Ascending aorta (tissue), 2 donors: ENCODE results near the gene RIGI. TPM values are rescaled to one million over a fixed set of nuclear protein-coding genes. Genes with fewer than 3 reads are reported as not detected.

Experiments
- DNase-seq, 2 donors: peaks; one replicate each; pipeline ENCODE4 v3.0.0-alpha.2; 2019; ENCODE audit warnings: low spot score in 2 of 2
- H3K27ac ChIP-seq, 2 donors: fragments of 200-600 bp; sonication (generic); one replicate each; pipeline ENCODE4 v1.5.1; 2016 to 2017; ENCODE audit warnings: mild to moderate bottlenecking in 1 of 2
- H3K27me3 ChIP-seq: fragments of 200-600 bp; sonication (generic); one replicate; pipeline ENCODE4 v1.5.1; 2017
- H3K36me3 ChIP-seq, 2 donors: fragments of 200-600 bp; sonication (generic); one replicate each; pipeline ENCODE4 v1.5.1; 2016
- H3K4me1 ChIP-seq, 2 donors: fragments of 200-600 bp; sonication (generic); one replicate each; pipeline ENCODE4 v1.5.1; 2016 to 2017; ENCODE audit warnings: mild to moderate bottlenecking in 1 of 2
- H3K4me3 ChIP-seq, 2 donors: fragments of 200-600 bp; sonication (generic); one replicate each; pipeline ENCODE4 v1.5.1; 2016 to 2017; ENCODE audit warnings: mild to moderate bottlenecking in 1 of 2
- H3K9me3 ChIP-seq, 2 donors: fragments of 200-600 bp; sonication (generic); one replicate each; pipeline ENCODE4 v1.5.1; 2016
- intact Hi-C: fragments of 100-400 bp; cut with DNase I; formaldehyde crosslinking; loops from one replicate; pipeline ENCODE4 v1.15.1; 2023
- total RNA-seq: library from RNA; depleted of rRNA; stranded (reverse); fragments of >200 nt; gene quantifications from one replicate; pipeline ENCODE4 v1.1.0, GENCODE V29; 2016
- TF ChIP-seq, protein P1 (sequence below), 3 experiments: fragments of 200-600 bp in 2 of 3; fragments of 450-650 bp in 1 of 3; sonication (generic) in 2 of 3; IDR thresholded peaks; one replicate each; pipeline ENCODE4 v1.5.1; 2016 to 2019; ENCODE audit warnings: antibody characterized with exemption in 3 of 3, mild to moderate bottlenecking in 1 of 3, moderate library complexity in 1 of 3

RIGI gene
- total RNA-seq, 1 donor from 2014 or later, result 1.9 TPM

DNA sequence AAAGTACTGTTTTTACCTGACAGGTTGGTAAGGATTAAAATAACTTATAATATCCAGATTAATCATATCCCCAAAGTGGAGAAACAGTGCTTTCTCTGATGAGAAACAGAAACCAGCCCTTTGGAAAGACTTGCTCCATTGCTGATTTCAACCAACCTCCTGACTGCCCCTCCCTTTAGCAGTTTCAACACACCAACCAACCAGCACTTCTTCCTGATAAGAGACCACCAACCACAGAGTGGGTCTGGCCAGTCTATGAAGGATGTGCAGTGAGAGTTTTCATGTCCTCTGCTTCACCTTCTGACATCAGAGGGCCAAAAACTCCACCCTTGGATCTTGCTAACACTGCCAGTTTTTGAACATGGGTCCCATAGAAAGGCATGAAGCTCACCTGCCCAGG, 28.1 kb downstream of the RIGI start:
- Histone ChIP-seq H3K4me3 (no peak overlapping the region), H3K27me3 (no peaks in the 10 kb centered on the region), H3K27ac (no peak overlapping the region), H3K4me1 (no peaks in the 10 kb centered on the region), H3K9me3 (no peaks in the 10 kb centered on the region), H3K36me3 (peaks cover 13 to 37% of the 10 kb centered on the region in 2 donors)
- intact Hi-C loops, result no loop called here
- TF ChIP-seq, protein P1, sequence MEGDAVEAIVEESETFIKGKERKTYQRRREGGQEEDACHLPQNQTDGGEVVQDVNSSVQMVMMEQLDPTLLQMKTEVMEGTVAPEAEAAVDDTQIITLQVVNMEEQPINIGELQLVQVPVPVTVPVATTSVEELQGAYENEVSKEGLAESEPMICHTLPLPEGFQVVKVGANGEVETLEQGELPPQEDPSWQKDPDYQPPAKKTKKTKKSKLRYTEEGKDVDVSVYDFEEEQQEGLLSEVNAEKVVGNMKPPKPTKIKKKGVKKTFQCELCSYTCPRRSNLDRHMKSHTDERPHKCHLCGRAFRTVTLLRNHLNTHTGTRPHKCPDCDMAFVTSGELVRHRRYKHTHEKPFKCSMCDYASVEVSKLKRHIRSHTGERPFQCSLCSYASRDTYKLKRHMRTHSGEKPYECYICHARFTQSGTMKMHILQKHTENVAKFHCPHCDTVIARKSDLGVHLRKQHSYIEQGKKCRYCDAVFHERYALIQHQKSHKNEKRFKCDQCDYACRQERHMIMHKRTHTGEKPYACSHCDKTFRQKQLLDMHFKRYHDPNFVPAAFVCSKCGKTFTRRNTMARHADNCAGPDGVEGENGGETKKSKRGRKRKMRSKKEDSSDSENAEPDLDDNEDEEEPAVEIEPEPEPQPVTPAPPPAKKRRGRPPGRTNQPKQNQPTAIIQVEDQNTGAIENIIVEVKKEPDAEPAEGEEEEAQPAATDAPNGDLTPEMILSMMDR (IDR thresholded peaks at IDR 0.05), result no peak
- no peak for DNase-seq

GRCh38 chr9:32490601-32491000, 35.4 kb downstream of the RIGI start:
- TF ChIP-seq, protein P1 (IDR thresholded peaks at IDR 0.05), result no peak
- H3K4me1 ChIP-seq, result no peaks in the 10 kb centered on the region
- intact Hi-C loops, result no loop called here
- no peaks in the 10 kb centered on the region for H3K9me3 ChIP-seq
- H3K27ac ChIP-seq, result no peak overlapping the region
- no peaks in the 10 kb centered on the region for H3K27me3 ChIP-seq
- no peak overlapping the region for H3K4me3 ChIP-seq
- no peak for DNase-seq
- peaks cover 26 to 43% of the 10 kb centered on the region in 2 donors for H3K36me3 ChIP-seq

GRCh38 chr9:32487981-32488380, 38.0 kb downstream of the RIGI start:
- Histone ChIP-seq H3K27me3 (no peaks in the 10 kb centered on the region), H3K4me1 (no peaks in the 10 kb centered on the region), H3K4me3 (no peak overlapping the region), H3K36me3 (peaks cover 46 to 61% of the 10 kb centered on the region in 2 donors), H3K27ac (no peak overlapping the region), H3K9me3 (no peaks in the 10 kb centered on the region)
- no peak for DNase-seq
- TF ChIP-seq, protein P1 (IDR thresholded peaks at IDR 0.05), result no peak
- intact Hi-C loops, result no loop called here

DNA sequence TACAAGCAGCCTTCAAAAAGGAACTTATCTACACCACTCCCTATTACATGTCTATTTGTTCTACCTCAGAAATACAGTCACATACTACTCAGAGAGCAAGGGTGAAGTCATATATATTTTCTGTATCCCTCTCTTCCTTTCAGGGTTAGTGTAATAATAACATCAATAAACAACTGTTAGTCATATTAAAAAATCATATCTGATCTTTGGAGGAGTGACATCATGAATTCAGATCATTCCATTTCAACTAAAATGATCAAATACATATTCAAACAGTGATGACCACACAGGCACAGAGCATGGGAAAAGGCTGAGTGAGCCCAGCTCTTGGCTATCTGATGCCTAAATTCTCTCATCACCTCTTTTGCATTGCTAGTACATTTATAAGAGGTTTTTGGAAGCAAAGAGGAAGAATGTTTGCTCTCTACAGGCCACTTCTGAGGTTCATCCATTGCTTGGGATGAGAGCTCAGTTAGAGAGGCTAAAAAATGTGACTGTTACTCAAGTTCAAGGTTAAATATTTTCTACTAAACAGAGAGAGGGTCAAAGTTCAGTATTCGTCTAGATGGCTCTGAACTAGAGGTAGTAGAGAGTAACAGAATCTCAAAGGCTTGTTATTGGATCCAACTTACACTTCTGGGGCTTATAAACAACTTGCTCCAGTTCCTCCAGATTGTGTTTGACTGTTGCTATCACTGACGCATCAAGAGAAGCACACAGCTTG, 39.0 kb downstream of the RIGI start:
- Histone ChIP-seq H3K36me3 (peaks cover 49 to 70% of the 10 kb centered on the region in 2 donors), H3K4me1 (no peaks in the 10 kb centered on the region), H3K4me3 (no peak overlapping the region), H3K9me3 (no peaks in the 10 kb centered on the region), H3K27ac (no peak overlapping the region), H3K27me3 (no peaks in the 10 kb centered on the region)
- DNase-seq, result no peak
- TF ChIP-seq, protein P1 (IDR thresholded peaks at IDR 0.05), result no peak
- intact Hi-C loops, result no loop called here

- Histone ChIP-seq H3K27me3 (no peaks in the 10 kb centered on the region), H3K9me3 (no peaks in the 10 kb centered on the region), H3K36me3 (peaks cover 57 to 74% of the 10 kb centered on the region in 2 donors), H3K4me3 (no peak overlapping the region), H3K27ac (no peak overlapping the region), H3K4me1 (no peaks in the 10 kb centered on the region)
- TF ChIP-seq, protein P1 (IDR thresholded peaks at IDR 0.05), result no peak
- intact Hi-C loops, result no loop called here
- no peak for DNase-seq
These were observed 42.7 kb downstream of the RIGI start for GRCh38 chr9:32483343-32483742.

Other genes starting within 250 kb of the RIGI start
- 19.1 TPM for gene ACO1, start 141.6 kb downstream of the RIGI start, total RNA-seq
- 0.32 TPM for gene SMIM27, start 26.1 kb upstream of the RIGI start, total RNA-seq
- gene TOPORS, start 26.4 kb upstream of the RIGI start, total RNA-seq, result 5.2 TPM
- 22.2 TPM for gene NDUFB6, start 47.0 kb upstream of the RIGI start, total RNA-seq
- gene TAF1L, start 109.5 kb upstream of the RIGI start, total RNA-seq, result not detected